HG03108 (cell line): ENCODE data around the gene ERVK3-1.
"Not testable (repeated sequence)": the region's sequence is repeated elsewhere in the genome, so short reads cannot be mapped to it uniquely, and the experiment has no call there.

Experiments
- ATAC-seq: cut with Tn5 transposase; IDR thresholded peaks from one replicate; pipeline ENCODE4 v1.9.1; 2021; ENCODE audit warnings: moderate library complexity; ENCODE audit not compliant: unreplicated experiment

Gene ERVK3-1

DNA sequence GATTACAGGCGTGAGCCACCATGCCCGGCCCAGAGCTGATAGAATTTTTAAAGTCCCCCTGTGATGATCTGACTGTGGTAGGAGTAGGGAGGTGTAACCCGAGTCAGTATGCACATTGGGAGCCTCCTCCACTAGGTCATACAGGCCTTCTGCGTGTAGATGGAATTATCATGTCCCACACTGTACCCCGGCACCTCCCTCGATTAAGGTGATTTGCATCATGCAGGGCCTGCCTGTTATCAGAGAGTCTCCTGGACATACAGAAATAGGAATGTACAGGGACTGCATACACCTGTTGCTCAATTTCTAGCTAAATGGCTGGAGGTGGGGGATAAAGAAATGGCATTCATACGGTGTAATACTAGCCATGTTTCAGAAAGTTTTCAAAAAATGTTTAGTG lies 922 bp upstream of the ERVK3-1 start:
- ATAC-seq: no peak

DNA sequence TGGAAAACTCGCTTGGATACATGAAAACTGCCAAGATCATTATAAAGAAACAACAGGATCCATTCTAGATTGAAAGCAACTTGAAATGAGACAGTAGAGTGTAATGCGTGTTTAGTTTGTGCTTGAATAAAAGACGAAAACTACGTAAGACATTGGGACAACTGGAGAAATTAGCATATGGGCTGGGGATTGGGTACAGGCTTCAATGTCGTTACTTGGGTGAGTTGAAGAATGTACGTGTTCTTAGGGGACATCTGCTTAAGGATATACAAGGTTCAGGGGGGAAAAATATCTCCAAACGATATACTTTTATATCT lies 471 bp upstream of the ERVK3-1 start:
- no peak for ATAC-seq

- no peak for ATAC-seq
These were observed 751 bp downstream of the ERVK3-1 start for GRCh38 chr19:58305932-58306323.

DNA sequence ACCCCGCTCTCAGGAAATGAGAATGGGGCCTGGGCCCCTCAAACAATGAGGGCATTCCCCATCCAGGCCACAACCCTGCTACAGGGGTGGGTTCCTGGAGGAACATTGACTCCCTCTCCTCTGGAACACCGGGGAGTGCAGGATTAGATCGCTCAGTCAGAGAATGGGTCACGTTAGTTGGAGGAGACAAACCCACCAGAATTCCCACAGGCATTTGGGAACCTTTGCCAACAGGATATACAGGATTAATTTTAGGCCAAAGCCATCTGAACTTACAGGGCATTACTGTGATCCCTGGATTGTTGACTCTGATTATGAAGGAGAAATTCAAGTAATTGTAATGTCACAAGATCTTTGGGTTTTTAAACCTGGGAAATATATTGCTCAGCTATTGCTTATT lies 2.6 kb downstream of the ERVK3-1 start:
- ATAC-seq: no peak

DNA sequence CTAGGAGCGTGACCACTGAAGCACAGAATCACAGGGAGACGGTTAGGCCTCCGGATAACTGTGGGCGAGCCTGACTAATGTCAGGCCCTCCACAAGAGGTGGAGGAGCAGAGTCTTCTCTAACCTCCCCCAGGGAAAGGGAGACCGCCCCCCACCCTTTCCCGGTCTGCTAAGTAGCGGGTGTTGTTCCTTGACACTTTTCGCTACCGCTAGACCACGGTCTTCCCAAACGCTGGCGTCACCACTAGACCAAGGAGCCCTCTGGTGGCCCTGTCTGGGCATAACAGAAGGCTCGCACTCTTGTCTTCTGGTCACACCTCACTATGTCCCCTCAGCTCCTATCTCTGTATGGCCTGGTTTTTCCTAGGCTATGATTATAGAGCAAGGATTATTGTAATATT lies 5.5 kb downstream of the ERVK3-1 start:
- not testable (repeated sequence) for ATAC-seq

GRCh38 chr19:58311345-58311865 lies 6.2 kb downstream of the ERVK3-1 start:
- no peak for ATAC-seq

DNA sequence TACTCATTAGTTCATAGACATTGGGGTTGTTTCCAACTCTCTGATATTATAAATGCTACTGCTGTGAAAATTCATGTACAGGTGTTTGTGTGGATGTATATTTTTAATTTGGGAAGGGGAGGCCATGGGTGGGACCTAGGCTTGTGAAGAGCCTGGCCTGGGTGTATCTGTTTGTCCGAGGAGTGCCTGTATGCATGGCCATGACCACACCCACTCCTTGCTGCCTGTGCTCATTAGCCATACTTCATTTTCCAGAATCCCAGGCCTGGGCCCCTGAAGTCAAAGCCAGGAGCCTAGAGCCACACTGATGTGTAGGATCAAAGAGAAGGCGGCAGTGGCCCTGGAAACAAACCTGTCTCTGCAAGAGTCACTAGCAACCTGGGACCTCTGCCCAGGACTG lies 10.4 kb downstream of the ERVK3-1 start:
- ATAC-seq: no peak

DNA sequence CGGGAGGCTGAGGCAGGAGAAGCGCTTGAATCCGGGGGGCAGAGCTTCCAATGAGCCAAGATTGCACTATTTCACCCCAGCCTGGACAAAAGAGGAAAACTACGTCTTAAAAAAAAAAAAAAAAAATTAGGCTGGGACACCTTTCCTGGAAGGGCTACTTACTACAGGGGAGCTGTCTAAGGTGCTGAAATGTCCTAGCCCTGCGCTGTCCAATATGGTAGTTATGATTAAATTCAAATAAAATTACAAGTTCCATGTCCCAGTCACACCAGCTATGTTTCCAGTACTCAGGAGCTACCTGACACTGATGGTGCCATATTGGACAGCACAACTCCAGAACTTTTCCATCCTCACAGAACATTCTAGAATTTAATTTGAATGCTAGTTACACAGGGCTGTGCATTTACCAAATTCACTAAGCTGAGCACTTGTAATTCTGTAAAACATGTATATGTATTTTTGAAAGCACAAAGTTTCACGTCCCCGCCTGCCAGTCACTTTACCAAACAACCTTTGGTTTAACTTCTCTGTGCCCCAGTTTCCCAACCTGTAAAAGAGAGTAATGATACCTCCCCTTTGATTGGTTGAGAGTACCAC lies 12.4 kb downstream of the ERVK3-1 start:
- no peak for ATAC-seq

- ATAC-seq: no peak
These were observed 13.1 kb downstream of the ERVK3-1 start for GRCh38 chr19:58318297-58318696.

- no peak for ATAC-seq
These were observed 14.1 kb downstream of the ERVK3-1 start for GRCh38 chr19:58319241-58319640.

- no peak for ATAC-seq
These were observed 20.3 kb downstream of the ERVK3-1 start for GRCh38 chr19:58325311-58326022.

DNA sequence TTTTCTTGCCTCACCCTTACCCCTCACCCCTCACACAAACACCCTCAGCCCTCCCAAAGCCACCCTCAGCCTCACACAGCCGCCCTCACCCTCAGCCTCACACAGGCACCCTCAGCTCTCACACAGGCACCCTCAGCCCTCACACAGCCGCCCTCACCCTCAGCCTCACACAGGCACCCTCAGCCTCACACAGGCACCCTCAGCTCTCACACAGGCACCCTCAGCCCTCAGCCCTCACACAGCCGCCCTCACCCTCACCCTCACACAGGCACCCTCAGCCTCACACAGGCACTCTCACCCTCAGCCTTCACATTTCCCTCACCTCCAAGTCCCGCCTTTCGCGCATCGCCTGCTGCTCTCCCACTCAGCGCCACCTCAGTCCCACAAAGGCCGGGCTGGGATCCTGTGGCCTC lies 21.3 kb downstream of the ERVK3-1 start:
- no peak for ATAC-seq

DNA sequence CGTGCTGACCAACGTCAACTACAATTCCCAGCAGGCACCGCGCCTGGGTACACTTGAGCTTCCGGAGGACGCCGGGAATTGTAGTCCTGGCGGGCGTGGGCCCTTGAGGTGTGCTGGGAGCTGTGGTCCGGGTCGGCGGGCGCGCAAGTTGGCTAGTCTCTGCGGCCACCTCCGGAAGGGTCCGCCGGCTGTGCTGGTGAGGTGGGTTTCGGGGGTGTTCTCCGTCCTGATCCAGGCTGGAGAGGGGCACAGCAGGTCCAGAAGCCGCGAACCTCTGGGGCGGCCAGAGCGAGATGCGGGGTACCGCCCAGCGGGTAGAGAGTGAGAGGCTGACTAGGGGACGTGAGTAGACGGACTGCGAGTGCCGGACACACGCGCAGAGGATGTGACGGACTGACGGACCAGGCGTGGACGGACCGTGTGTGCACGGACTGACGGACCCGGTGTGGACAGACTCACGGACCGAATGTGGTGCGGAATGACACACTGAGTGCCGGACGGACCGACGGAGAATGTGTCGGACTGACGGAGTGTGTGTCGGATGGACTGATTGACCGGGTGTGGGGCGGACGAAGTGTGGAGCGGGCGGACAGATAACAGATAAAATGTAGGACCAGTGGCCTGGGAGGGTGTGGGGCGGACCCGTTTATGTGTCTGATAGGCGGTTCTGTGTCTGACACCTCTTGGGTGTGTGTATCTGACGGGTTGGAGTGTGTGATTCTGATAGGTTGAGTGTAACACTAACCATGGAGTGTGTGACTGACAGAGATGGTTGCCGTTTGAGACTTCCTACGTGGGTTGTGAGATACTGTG lies 21.9 kb downstream of the ERVK3-1 start, which contains the start of gene ZSCAN22:
Gene ZSCAN22, plus strand, starts transcription at position 81 of the 813 bp plus-strand sequence. CDS start 7,809 bp downstream, outside the sequence.
- ATAC-seq: peak; percentile 88

GRCh38 chr19:58328999-58329398 lies 23.8 kb downstream of the ERVK3-1 start:
- no peak for ATAC-seq

DNA sequence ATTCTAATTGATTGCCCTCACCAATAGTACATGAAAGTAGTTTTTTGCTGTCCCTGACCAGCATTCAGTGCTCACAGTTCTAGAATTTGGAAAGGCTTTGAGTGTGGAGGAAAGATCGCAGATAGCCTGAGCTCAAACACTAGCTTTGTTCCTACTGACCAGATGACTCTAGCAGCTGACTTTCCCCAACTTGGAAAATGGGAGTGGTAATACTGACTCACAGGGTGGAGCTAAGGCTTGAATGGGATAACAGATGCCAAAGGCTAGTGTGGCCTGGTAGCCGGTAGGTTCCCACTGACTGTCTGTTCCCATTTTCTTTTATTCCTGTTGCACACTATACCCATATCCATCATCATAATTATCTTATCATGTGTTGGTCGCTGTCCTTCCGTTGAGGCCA lies 25.3 kb downstream of the ERVK3-1 start:
- ATAC-seq: no peak

GRCh38 chr19:58332697-58333096 lies 27.5 kb downstream of the ERVK3-1 start:
- ATAC-seq: no peak

GRCh38 chr19:58334691-58335249 lies 29.6 kb downstream of the ERVK3-1 start:
- no peak for ATAC-seq

GRCh38 chr19:58335630-58336029 lies 30.5 kb downstream of the ERVK3-1 start:
- ATAC-seq: no peak

GRCh38 chr19:58336216-58336615 lies 31.0 kb downstream of the ERVK3-1 start:
- ATAC-seq: no peak

DNA sequence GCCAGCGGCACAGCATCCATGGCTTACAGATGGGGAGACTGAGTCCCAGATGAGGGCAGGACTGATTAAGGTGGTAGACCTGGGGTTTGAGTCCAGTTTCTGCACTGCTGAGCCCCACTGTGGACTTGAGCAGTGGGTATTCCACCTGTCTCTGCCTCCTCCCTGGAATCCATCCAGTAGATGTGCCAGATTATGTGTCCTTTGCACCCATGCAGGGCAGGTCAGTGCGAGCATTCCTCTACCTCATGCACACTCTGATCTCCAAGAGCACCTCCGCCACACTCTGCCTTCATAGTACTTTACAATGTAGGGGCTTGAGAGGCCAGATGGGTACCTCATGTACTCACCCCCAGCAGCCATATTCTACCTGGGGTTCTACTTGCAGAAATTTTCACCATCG lies 31.6 kb downstream of the ERVK3-1 start:
- no peak for ATAC-seq

- ATAC-seq: no peak
These were observed 33.2 kb downstream of the ERVK3-1 start for GRCh38 chr19:58338336-58338735.
